Lower leg skin (tissue), 4 donors: Measurements from ENCODE around the gene IFI30. TPM values are rescaled to one million over a fixed set of nuclear protein-coding genes. Genes with fewer than 3 reads are reported as not detected.

Source experiments
- DNase-seq, 2 donors: peaks; one replicate each; pipeline ENCODE4 v3.0.0-alpha.2; 2019; ENCODE audit warnings: low spot score in 2 of 2
- H3K4me3 ChIP-seq: fragments of 200-600 bp; sonication (generic); 2 replicates; pipeline ENCODE4 v1.5.1; 2017; ENCODE audit warnings: mild to moderate bottlenecking, low read depth; ENCODE audit not compliant: poor library complexity, severe bottlenecking
- CTCF ChIP-seq, 3 donors: fragments of 450-650 bp; IDR thresholded peaks; one replicate each; pipeline ENCODE4 v1.5.1; 2016; ENCODE audit warnings: antibody characterized with exemption in 3 of 3, mild to moderate bottlenecking in 3 of 3, moderate library complexity in 2 of 3
- POLR2A ChIP-seq, 2 donors: fragments of 450-650 bp; IDR thresholded peaks; one replicate each; pipeline ENCODE4 v1.6.1; 2016 to 2017; ENCODE audit warnings: antibody characterized with exemption in 2 of 2, mild to moderate bottlenecking in 1 of 2, moderate library complexity in 1 of 2
- WGBS, 2 donors: methylation state at CpG; one replicate each; pipeline ENCODE4 v1.1.5; 2018; 5-methylcytosine and 5-hydroxymethylcytosine counted together
- intact Hi-C: fragments of 100-400 bp; cut with DNase I; formaldehyde crosslinking; loops from one replicate; pipeline ENCODE4 v1.15.0; 2023; ENCODE audit warnings: low total_unique reads
- total RNA-seq, 4 donors: library from RNA; depleted of rRNA; stranded (reverse); fragments of >200 nt; gene quantifications; one replicate each; pipeline ENCODE4 v1.1.0, GENCODE V29; 2016

IFI30 gene
- 100 to 1,000 TPM in 2 of 4 donors, 10 to 100 TPM in 2; 39.1 to 214 (median 98.3) TPM for total RNA-seq

- WGBS, 2 donors: 1% methylated on average over 34 to 36 of the region's 47 CpGs
- intact Hi-C loops: no loop called here
- TF ChIP-seq CTCF (IDR thresholded peaks at IDR 0.05) (no peak), POLR2A (IDR thresholded peaks at IDR 0.05) (peak in 1 of 2 donors; percentile 12)
- DNase-seq: peak; percentile 65 to 95
- H3K4me3 ChIP-seq: peak within 1 kb of the TSS; percentile 60
Measured at GRCh38 chr19:18173572-18174288, at the start of gene IFI30. Gene IFI30, plus strand, starts transcription at chr19:18173813. Its CDS starts 29 bp downstream, at chr19:18173842.

GRCh38 chr19:18123819-18124218 is 49.8 kb upstream of the IFI30 start:
- intact Hi-C loops: no loop called here
- DNase-seq: no peak
- TF ChIP-seq POLR2A (IDR thresholded peaks at IDR 0.05) (no peak), CTCF (IDR thresholded peaks at IDR 0.05) (no peak)
- WGBS, 2 donors: 81 to 85% methylated on average over 19 to 26 of the region's 26 CpGs
- H3K4me3 ChIP-seq: no peak overlapping the region

DNA sequence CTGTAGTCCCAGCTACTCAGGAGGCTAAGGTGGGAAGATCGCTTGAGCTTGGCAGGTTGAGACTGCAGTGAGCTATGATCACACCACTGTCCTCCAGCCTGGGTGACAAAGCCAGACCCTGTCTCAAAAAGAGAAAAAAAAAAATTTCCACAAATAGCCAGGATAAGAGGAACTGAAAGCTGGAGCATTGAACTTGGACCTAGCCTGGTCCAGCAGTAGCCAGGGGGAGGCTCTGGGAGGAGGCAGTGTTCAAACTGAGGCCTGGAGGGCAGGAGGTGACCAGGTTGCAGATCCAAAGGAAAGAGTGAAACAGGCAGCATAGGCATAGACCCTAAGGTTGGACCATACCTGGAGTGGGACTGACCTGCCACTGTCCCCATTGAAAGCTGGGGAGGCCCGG is 47.5 kb upstream of the IFI30 start:
- H3K4me3 ChIP-seq: no peak overlapping the region
- WGBS, 2 donors: 94 to 100% methylated on average over 2 of the region's 2 CpGs
- intact Hi-C loops: no loop called here
- TF ChIP-seq CTCF (IDR thresholded peaks at IDR 0.05) (no peak), POLR2A (IDR thresholded peaks at IDR 0.05) (no peak)
- no peak for DNase-seq

DNA sequence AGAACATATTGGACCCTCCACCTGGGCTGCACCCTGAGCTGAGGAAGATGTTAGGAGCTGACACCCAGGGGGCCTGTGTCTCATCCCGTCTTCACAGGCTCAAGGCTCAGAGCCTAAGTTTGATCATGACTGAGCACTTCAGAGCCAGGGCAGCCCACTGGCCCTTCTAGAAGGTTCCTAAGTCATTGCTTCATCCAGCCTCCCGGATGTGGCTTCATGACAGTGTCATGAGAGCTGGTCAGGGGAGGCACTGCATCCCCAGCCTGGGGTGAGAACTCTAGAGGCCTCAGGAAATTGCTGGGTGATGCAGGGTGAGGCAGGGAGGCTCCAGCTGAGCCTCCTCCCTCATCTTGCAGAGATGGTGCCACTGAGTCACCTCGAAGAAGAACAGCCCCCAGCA is 45.6 kb upstream of the IFI30 start:
- WGBS, 2 donors: 76 to 87% methylated on average over 3 of the region's 3 CpGs
- TF ChIP-seq POLR2A (IDR thresholded peaks at IDR 0.05) (no peak), CTCF (IDR thresholded peaks at IDR 0.05) (no peak)
- no peak for DNase-seq
- intact Hi-C loops: no loop called here
- no peak overlapping the region for H3K4me3 ChIP-seq

DNA sequence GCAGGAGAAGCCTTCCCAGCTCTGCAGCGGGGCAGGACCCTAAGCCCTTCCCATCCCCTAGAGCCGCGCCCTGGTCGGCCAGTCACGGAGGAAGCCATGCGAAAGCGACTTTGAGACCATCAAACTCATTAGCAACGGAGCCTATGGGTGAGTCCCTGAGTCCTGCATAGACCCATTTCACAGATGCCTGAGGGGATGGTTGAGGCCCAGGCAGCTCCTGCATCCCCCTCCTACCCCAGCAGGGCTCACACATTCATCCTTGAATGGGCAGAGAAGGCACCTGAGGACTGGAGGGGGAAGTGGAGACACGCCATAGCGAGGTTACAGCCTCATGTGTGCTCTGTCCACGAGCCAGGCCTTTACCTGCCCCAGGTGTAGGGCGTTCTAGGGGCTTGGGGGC is 44.8 kb upstream of the IFI30 start:
- TF ChIP-seq CTCF (IDR thresholded peaks at IDR 0.05): no peak
- TF ChIP-seq POLR2A (IDR thresholded peaks at IDR 0.05): no peak
- intact Hi-C loops: no loop called here
- DNase-seq: no peak
- 88 to 95% methylated on average over 11 to 12 of the region's 12 CpGs for WGBS, 2 donors
- no peak overlapping the region for H3K4me3 ChIP-seq
